ENCODE measurements around the gene TMEM229B. TPM values are rescaled to one million over a fixed set of nuclear protein-coding genes. Genes with fewer than 3 reads are reported as not detected.

Gene TMEM229B
- total and polyA plus RNA-seq, 2 of the 4 experiments (the other 2 are of a cell fraction) = under 0.01 TPM; not detected in 1

DNA sequence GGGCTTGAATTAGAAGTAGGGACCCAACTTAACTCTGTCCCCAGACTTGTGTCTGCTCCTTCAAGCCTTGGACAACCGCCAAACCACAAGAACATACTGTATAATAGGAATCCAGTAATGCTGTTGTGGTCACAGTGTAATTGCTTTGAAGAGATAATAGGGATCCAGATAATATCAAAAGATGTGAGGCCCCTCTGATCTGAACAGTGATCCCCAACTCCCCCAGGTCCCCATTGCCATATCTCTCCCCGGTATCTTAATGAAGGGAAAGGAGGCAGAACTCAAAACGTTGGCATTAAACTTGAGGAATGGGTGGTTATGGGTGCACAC, 36.1 kb upstream of the TMEM229B start:
- Histone ChIP-seq H3K9me3 (ENCODE audit: control insufficient read depth, insufficient read depth, low read length) (no peaks in the 10 kb centered on the region), H4K8ac (ENCODE audit: low read depth in 2 of 2, low read length in 2 of 2) (no peak overlapping the region), H3K9me1 (ENCODE audit: insufficient read depth, low read length) (no peaks in the 10 kb centered on the region), H3K18ac (ENCODE audit: low read depth, low read length) (no peak overlapping the region), H3K56ac (ENCODE audit: extremely low read depth, insufficient read depth, low read length) (no peak overlapping the region), H2AK9ac (replicated peaks; ENCODE audit: low read depth, low read length, poor library complexity) (no peak overlapping the region), H2BK15ac (ENCODE audit: low read depth, low read length) (no peak overlapping the region), H2AFZ (replicated peaks; ENCODE audit: low read length, poor library complexity) (no peak overlapping the region), H4K20me1 (ENCODE audit: insufficient read depth, low read length) (no peaks in the 10 kb centered on the region), H2BK20ac (ENCODE audit: low read depth, low read length) (no peak overlapping the region), H3K23ac (ENCODE audit: low read depth, low read length) (no peak overlapping the region), H3K9ac (ENCODE audit: low read depth, low read length) (no peak overlapping the region), H3K14ac (replicated peaks; ENCODE audit: low read depth, low read length) (no peak overlapping the region), H3K79me1 (ENCODE audit: low read depth in 1 of 2, low read length in 2 of 2) (no peaks in the 10 kb centered on the region), H3K4ac (ENCODE audit: low read depth, low read length) (no peak overlapping the region), H4K91ac (ENCODE audit: insufficient read depth, low read depth, low read length) (no peak overlapping the region), H3K4me1 (ENCODE audit: control insufficient read depth, insufficient read depth, low read length) (no peaks in the 10 kb centered on the region), H2BK120ac (ENCODE audit: low read depth, low read length) (no peak overlapping the region), H2AK5ac (ENCODE audit: low read depth, low read length) (no peak overlapping the region), H3K4me2 (ENCODE audit: low read depth, low read length) (no peak overlapping the region), H4K5ac (ENCODE audit: low read depth, low read length) (no peak overlapping the region), H2BK5ac (ENCODE audit: low read depth, low read length, poor library complexity, severe bottlenecking) (no peak overlapping the region), H3K36me3 (ENCODE audit: control insufficient read depth, insufficient read depth, low read length) (no peaks in the 10 kb centered on the region), H3K27me3 (ENCODE audit: control insufficient read depth, insufficient read depth, low read length) (peaks cover 54% of the 10 kb centered on the region), H3K27ac (ENCODE audit: insufficient read depth, low read length) (no peak overlapping the region), H3K4me3 (ENCODE audit: insufficient read depth, low read depth, low read length) (no peak overlapping the region)
- WGBS, 2 experiments (ENCODE audit: extremely low coverage in 2 of 2, insufficient read length in 1 of 2) = no CpG with 5 or more reads among the region's 3 CpGs
- DNase-seq (no peak), ATAC-seq (ENCODE audit: low read depth) (no peak)
- POLR2A ChIA-PET (ENCODE audit: unreplicated experiment) = no interaction called here
- BruUV-seq (replicated peaks) = no TSS peak
- CTCF ChIA-PET = no interaction called here
- in situ Hi-C loops (cut with MboI; ENCODE audit: low sequenced_read_pairs) = no loop called here
- intact Hi-C loops (cut with micrococcal nuclease) = no loop called here
- dilution Hi-C loops (cut with HindIII; ENCODE audit: low sequenced_read_pairs, unreplicated experiment) = no loop called here
- TF ChIP-seq, protein P1, sequence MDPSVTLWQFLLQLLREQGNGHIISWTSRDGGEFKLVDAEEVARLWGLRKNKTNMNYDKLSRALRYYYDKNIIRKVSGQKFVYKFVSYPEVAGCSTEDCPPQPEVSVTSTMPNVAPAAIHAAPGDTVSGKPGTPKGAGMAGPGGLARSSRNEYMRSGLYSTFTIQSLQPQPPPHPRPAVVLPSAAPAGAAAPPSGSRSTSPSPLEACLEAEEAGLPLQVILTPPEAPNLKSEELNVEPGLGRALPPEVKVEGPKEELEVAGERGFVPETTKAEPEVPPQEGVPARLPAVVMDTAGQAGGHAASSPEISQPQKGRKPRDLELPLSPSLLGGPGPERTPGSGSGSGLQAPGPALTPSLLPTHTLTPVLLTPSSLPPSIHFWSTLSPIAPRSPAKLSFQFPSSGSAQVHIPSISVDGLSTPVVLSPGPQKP (IDR thresholded peaks at IDR 0.05; ENCODE audit: borderline replicate concordance, low read depth, low read length) = no peak
- TF ChIP-seq BHLHE40 (IDR thresholded peaks at IDR 0.05; ENCODE audit: low read depth, low read length) = no peak
- TF ChIP-seq RCOR1 (IDR thresholded peaks at IDR 0.05; ENCODE audit: insufficient replicate concordance, low read length) = no peak
- no peak for TF ChIP-seq MAZ (IDR thresholded peaks at IDR 0.05; ENCODE audit: borderline replicate concordance, low read depth, low read length)
- TF ChIP-seq MAFK (IDR thresholded peaks at IDR 0.05; ENCODE audit: low read depth, low read length) = no peak
- no peak for TF ChIP-seq NFE2L2 (IDR thresholded peaks at IDR 0.05; ENCODE audit: low read depth, low read length)
- TF ChIP-seq CHD1 (IDR thresholded peaks at IDR 0.05; ENCODE audit: low read depth, low read length) = no peak
- no peak for TF ChIP-seq CEBPB (IDR thresholded peaks at IDR 0.05; ENCODE audit: low read depth, low read length)
- no peak for TF ChIP-seq RFX5 (IDR thresholded peaks at IDR 0.05; ENCODE audit: low read depth, low read length)
- TF ChIP-seq RAD21 (IDR thresholded peaks at IDR 0.05; ENCODE audit: low read length) = no peak
- no peak for TF ChIP-seq FOS (IDR thresholded peaks at IDR 0.05; ENCODE audit: low read depth, low read length)
- no peak for TF ChIP-seq SMC3 (IDR thresholded peaks at IDR 0.05; ENCODE audit: low read depth, low read length)
- TF ChIP-seq POLR2A (IDR thresholded peaks at IDR 0.05; ENCODE audit: low read depth, low read length) = no peak
- TF ChIP-seq, protein P2, sequence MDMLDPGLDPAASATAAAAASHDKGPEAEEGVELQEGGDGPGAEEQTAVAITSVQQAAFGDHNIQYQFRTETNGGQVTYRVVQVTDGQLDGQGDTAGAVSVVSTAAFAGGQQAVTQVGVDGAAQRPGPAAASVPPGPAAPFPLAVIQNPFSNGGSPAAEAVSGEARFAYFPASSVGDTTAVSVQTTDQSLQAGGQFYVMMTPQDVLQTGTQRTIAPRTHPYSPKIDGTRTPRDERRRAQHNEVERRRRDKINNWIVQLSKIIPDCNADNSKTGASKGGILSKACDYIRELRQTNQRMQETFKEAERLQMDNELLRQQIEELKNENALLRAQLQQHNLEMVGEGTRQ (IDR thresholded peaks at IDR 0.05; ENCODE audit: low read depth, low read length) = no peak
- TF ChIP-seq MXI1 (IDR thresholded peaks at IDR 0.05; ENCODE audit: borderline replicate concordance, low read depth, low read length) = no peak
- no peak for TF ChIP-seq CTCF (conservative IDR thresholded peaks at IDR 0.05; ENCODE audit: low read depth, low read length)
